NT2/D1 (cell line): ENCODE data around the gene LYRM4.

Experiments used
- DNase-seq: peaks from one replicate; pipeline ENCODE4 v3.0.0-alpha.2; 2011; ENCODE audit warnings: low read depth, low spot score
- H3K27me3 ChIP-seq: 2 replicates; pipeline ENCODE4 v1.6.0; 2011; ENCODE audit warnings: mild to moderate bottlenecking; ENCODE audit not compliant: insufficient read length, insufficient read depth
- H3K36me3 ChIP-seq: 2 replicates; pipeline ENCODE4 v1.6.1; 2011; ENCODE audit warnings: mild to moderate bottlenecking, low read length, mixed read lengths; ENCODE audit not compliant: insufficient read depth, insufficient read length
- H3K4me1 ChIP-seq: 2 replicates; pipeline ENCODE4 v1.5.1; 2011; ENCODE audit not compliant: insufficient read depth, insufficient read length
- H3K4me3 ChIP-seq: 2 replicates; pipeline ENCODE4 v1.5.1; 2011; ENCODE audit warnings: low read depth; ENCODE audit not compliant: insufficient read length
- H3K9ac ChIP-seq: 2 replicates; pipeline ENCODE4 v1.6.0; 2011; ENCODE audit warnings: low read depth; ENCODE audit not compliant: insufficient read length
- H3K9me3 ChIP-seq: 2 replicates; pipeline ENCODE4 v1.5.1; 2011; ENCODE audit warnings: mild to moderate bottlenecking, low read length; ENCODE audit not compliant: insufficient read depth
- SUZ12 ChIP-seq: IDR thresholded peaks from 2 replicates; pipeline ENCODE4 v1.6.1; 2011; ENCODE audit not compliant: insufficient read length, insufficient read depth; ENCODE audit errors: extremely low read depth
- YY1 ChIP-seq: IDR thresholded peaks from 2 replicates; pipeline ENCODE4 v1.6.1; 2011; ENCODE audit not compliant: insufficient read length, insufficient read depth
- ZNF274 ChIP-seq: IDR thresholded peaks from 2 replicates; pipeline ENCODE4 v1.6.1; 2011; ENCODE audit warnings: mild to moderate bottlenecking, low read depth, low read length

LYRM4 gene

GRCh38 chr6:5260661-5261544, at the start of gene LYRM4, which contains the start of gene FARS2:
Gene LYRM4 (minus strand): TSS chr6:5260950. CDS start chr6:5260733, 217 bp downstream.
Gene FARS2 (plus strand): TSS chr6:5261513.
- no peak for TF ChIP-seq SUZ12
- peak; percentile 91 for TF ChIP-seq YY1
- Histone ChIP-seq H3K36me3 (peaks cover 27% of the 10 kb centered on the region), H3K9me3 (no peaks in the 10 kb centered on the region), H3K27me3 (no peaks in the 10 kb centered on the region), H3K9ac (peak within 1 kb of the TSS; percentile 86), H3K4me1 (no peaks in the 10 kb centered on the region), H3K4me3 (peak within 1 kb of the TSS; percentile 69)
- DNase-seq, result peak; percentile 60

- TF ChIP-seq SUZ12 (no peak), YY1 (no peak), ZNF274 (no peak)
- no peak overlapping the region for H3K9ac ChIP-seq
- H3K4me3 ChIP-seq, result no peak overlapping the region
- no peaks in the 10 kb centered on the region for H3K4me1 ChIP-seq
- H3K36me3 ChIP-seq, result no peaks in the 10 kb centered on the region
- no peaks in the 10 kb centered on the region for H3K27me3 ChIP-seq
- H3K9me3 ChIP-seq, result no peaks in the 10 kb centered on the region
- no peak for DNase-seq
These were observed 47.3 kb upstream of the LYRM4 start for GRCh38 chr6:5308066-5308465.

- no peak for DNase-seq
- H3K36me3 ChIP-seq, result no peaks in the 10 kb centered on the region
- no peaks in the 10 kb centered on the region for H3K27me3 ChIP-seq
- TF ChIP-seq ZNF274 (no peak), SUZ12 (no peak), YY1 (no peak)
- H3K4me3 ChIP-seq, result no peak overlapping the region
- no peaks in the 10 kb centered on the region for H3K9me3 ChIP-seq
- no peaks in the 10 kb centered on the region for H3K4me1 ChIP-seq
- no peak overlapping the region for H3K9ac ChIP-seq
These were observed 46.3 kb upstream of the LYRM4 start for GRCh38 chr6:5307058-5307457.

- H3K4me1 ChIP-seq, result no peaks in the 10 kb centered on the region
These were observed 45.3 kb upstream of the LYRM4 start for GRCh38 chr6:5305968-5306626.

GRCh38 chr6:5303682-5304081, 42.9 kb upstream of the LYRM4 start:
- Histone ChIP-seq H3K4me1 (no peaks in the 10 kb centered on the region), H3K9me3 (no peaks in the 10 kb centered on the region), H3K36me3 (no peaks in the 10 kb centered on the region), H3K27me3 (no peaks in the 10 kb centered on the region), H3K4me3 (no peak overlapping the region), H3K9ac (no peak overlapping the region)
- no peak for DNase-seq
- TF ChIP-seq YY1 (no peak), ZNF274 (no peak), SUZ12 (no peak)

More at GRCh38 chr6:5305968-5306626, 45.3 kb upstream of the LYRM4 start:
- Histone ChIP-seq H3K4me3 (no peak overlapping the region), H3K27me3 (no peaks in the 10 kb centered on the region), H3K9me3 (no peaks in the 10 kb centered on the region), H3K36me3 (no peaks in the 10 kb centered on the region), H3K9ac (no peak overlapping the region)
- no peak for DNase-seq
- TF ChIP-seq ZNF274, result no peak
- TF ChIP-seq SUZ12, result no peak
- no peak for TF ChIP-seq YY1

GRCh38 chr6:5302995-5303622, 42.4 kb upstream of the LYRM4 start:
- Histone ChIP-seq H3K9ac (no peak overlapping the region), H3K36me3 (no peaks in the 10 kb centered on the region), H3K9me3 (no peaks in the 10 kb centered on the region), H3K27me3 (no peaks in the 10 kb centered on the region), H3K4me3 (no peak overlapping the region), H3K4me1 (no peaks in the 10 kb centered on the region)
- peak; percentile 8 for DNase-seq
- no peak for TF ChIP-seq ZNF274
- TF ChIP-seq YY1, result no peak
- no peak for TF ChIP-seq SUZ12
